ENCODE data around the gene SRPK1. TPM values are rescaled to one million over a fixed set of nuclear protein-coding genes. Genes with fewer than 3 reads are reported as not detected.

Gene SRPK1
- total RNA-seq, 1 experiment from 2014 or later, result 89.4 TPM

DNA sequence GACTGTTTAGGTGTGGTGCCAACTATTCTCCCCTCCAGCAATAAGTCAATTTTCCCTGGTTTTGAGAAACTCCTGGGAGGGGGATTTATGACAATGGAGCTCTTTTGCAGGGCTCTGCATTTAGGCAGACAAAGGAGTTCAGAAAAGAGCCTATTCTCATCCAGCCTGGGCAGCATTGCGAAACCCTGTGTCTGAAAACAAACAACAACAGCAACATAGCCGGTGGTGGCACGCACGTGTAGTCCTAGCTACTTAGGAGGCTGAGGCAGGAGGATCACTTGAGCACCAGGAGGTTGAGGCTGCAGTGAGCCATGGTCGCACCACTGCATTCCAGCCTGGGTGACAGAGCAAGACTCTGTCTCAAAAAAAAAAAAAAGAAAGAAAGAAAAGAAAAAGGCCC is 130.2 kb downstream of the SRPK1 start:
- no peak for DNase-seq (ENCODE audit: low read depth, low spot score)
- Histone ChIP-seq H3K4me1 (ENCODE audit: control insufficient read depth in 1 of 2, insufficient read depth in 2 of 2, low read length in 2 of 2) (no peaks in the 10 kb centered on the region), H3K9me3 (ENCODE audit: control insufficient read depth in 1 of 2, insufficient read depth in 1 of 2, low read depth in 1 of 2, low read length in 2 of 2) (no peaks in the 10 kb centered on the region), H3K9ac (ENCODE audit: low read length) (no peak overlapping the region), H3K4me3 (replicated peaks in 1 of 2; ENCODE audit: low read depth in 1 of 2, low read length in 2 of 2) (no peak overlapping the region), H3K27me3 (ENCODE audit: insufficient read depth, low read length) (peaks cover 23% of the 10 kb centered on the region; the same call in 1 of the 2 replicates), H3K27ac (ENCODE audit: low read depth, low read length) (no peak overlapping the region), H3K79me2 (ENCODE audit: insufficient read depth, low read length) (no peaks in the 10 kb centered on the region), H2AFZ (ENCODE audit: low read depth, low read length, poor library complexity, severe bottlenecking) (no peak overlapping the region), H3K4me2 (ENCODE audit: low read length) (no peak overlapping the region), H3K9me2 (ENCODE audit: insufficient read depth) (no peaks in the 10 kb centered on the region), H4K20me1 (ENCODE audit: insufficient read depth) (no peaks in the 10 kb centered on the region), H3K36me3 (ENCODE audit: control insufficient read depth in 1 of 2, insufficient read depth in 2 of 2, low read length in 2 of 2) (no peaks in the 10 kb centered on the region)
- ChIA-PET CTCF (no interaction called here), RAD21 (ENCODE audit: low non-redundant PET in 1 of 2, low total read pairs in 2 of 2, uncharacterized antibody in 2 of 2, unreplicated experiment in 2 of 2) (no interaction called here), POLR2A (no interaction called here)
- ATAC-seq, result no peak
- TF ChIP-seq POLR2A (IDR thresholded peaks at IDR 0.05; ENCODE audit: borderline replicate concordance, extremely low read depth, insufficient read depth, insufficient read length) (no peak), EZH2 (IDR thresholded peaks at IDR 0.05) (no peak), CEBPB (IDR thresholded peaks at IDR 0.05; ENCODE audit: low read depth) (no peak), CBX3 (IDR thresholded peaks at IDR 0.05; ENCODE audit: low read depth) (no peak), YY1 (IDR thresholded peaks at IDR 0.05; ENCODE audit: extremely low read depth, insufficient replicate concordance, low read depth, low read length) (no peak), JUND (IDR thresholded peaks at IDR 0.05) (no peak), EGR1 (IDR thresholded peaks at IDR 0.05; ENCODE audit: low read depth) (no peak), EZH2phosphoT487 (IDR thresholded peaks at IDR 0.05; ENCODE audit: borderline replicate concordance) (no peak), ZFX (IDR thresholded peaks at IDR 0.05) (no peak), ZNF274 (IDR thresholded peaks at IDR 0.05; ENCODE audit: low read depth, low read length) (no peak), POLR2AphosphoS5 (IDR thresholded peaks at IDR 0.05; ENCODE audit: low read depth, low read length) (no peak), SIN3A (IDR thresholded peaks at IDR 0.05; ENCODE audit: low read depth) (no peak), RAD21 (IDR thresholded peaks at IDR 0.05; ENCODE audit: low read depth) (no peak), SRF (IDR thresholded peaks at IDR 0.05; ENCODE audit: low read depth) (no peak), TCF7L2 (IDR thresholded peaks at IDR 0.05; ENCODE audit: borderline replicate concordance, extremely low read depth, insufficient read depth, insufficient read length) (no peak)
- TF ChIP-seq, protein P1, sequence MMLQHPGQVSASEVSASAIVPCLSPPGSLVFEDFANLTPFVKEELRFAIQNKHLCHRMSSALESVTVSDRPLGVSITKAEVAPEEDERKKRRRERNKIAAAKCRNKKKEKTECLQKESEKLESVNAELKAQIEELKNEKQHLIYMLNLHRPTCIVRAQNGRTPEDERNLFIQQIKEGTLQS (IDR thresholded peaks at IDR 0.05), result no peak
- TF ChIP-seq, protein P2, sequence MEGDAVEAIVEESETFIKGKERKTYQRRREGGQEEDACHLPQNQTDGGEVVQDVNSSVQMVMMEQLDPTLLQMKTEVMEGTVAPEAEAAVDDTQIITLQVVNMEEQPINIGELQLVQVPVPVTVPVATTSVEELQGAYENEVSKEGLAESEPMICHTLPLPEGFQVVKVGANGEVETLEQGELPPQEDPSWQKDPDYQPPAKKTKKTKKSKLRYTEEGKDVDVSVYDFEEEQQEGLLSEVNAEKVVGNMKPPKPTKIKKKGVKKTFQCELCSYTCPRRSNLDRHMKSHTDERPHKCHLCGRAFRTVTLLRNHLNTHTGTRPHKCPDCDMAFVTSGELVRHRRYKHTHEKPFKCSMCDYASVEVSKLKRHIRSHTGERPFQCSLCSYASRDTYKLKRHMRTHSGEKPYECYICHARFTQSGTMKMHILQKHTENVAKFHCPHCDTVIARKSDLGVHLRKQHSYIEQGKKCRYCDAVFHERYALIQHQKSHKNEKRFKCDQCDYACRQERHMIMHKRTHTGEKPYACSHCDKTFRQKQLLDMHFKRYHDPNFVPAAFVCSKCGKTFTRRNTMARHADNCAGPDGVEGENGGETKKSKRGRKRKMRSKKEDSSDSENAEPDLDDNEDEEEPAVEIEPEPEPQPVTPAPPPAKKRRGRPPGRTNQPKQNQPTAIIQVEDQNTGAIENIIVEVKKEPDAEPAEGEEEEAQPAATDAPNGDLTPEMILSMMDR (IDR thresholded peaks at IDR 0.05 in 2 of 3, conservative IDR thresholded peaks at IDR 0.05 in 1 of 3; ENCODE audit: borderline replicate concordance in 1 of 3, insufficient read depth in 1 of 3, low read depth in 2 of 3, low read length in 2 of 3), result no peak
- TF ChIP-seq, protein P3, sequence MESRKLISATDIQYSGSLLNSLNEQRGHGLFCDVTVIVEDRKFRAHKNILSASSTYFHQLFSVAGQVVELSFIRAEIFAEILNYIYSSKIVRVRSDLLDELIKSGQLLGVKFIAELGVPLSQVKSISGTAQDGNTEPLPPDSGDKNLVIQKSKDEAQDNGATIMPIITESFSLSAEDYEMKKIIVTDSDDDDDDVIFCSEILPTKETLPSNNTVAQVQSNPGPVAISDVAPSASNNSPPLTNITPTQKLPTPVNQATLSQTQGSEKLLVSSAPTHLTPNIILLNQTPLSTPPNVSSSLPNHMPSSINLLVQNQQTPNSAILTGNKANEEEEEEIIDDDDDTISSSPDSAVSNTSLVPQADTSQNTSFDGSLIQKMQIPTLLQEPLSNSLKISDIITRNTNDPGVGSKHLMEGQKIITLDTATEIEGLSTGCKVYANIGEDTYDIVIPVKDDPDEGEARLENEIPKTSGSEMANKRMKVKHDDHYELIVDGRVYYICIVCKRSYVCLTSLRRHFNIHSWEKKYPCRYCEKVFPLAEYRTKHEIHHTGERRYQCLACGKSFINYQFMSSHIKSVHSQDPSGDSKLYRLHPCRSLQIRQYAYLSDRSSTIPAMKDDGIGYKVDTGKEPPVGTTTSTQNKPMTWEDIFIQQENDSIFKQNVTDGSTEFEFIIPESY (IDR thresholded peaks at IDR 0.05; ENCODE audit: extremely low read depth, insufficient replicate concordance, low read length), result no peak
- TF ChIP-seq, protein P4, sequence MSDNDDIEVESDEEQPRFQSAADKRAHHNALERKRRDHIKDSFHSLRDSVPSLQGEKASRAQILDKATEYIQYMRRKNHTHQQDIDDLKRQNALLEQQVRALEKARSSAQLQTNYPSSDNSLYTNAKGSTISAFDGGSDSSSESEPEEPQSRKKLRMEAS (IDR thresholded peaks at IDR 0.05), result no peak
- TF ChIP-seq, protein P5, sequence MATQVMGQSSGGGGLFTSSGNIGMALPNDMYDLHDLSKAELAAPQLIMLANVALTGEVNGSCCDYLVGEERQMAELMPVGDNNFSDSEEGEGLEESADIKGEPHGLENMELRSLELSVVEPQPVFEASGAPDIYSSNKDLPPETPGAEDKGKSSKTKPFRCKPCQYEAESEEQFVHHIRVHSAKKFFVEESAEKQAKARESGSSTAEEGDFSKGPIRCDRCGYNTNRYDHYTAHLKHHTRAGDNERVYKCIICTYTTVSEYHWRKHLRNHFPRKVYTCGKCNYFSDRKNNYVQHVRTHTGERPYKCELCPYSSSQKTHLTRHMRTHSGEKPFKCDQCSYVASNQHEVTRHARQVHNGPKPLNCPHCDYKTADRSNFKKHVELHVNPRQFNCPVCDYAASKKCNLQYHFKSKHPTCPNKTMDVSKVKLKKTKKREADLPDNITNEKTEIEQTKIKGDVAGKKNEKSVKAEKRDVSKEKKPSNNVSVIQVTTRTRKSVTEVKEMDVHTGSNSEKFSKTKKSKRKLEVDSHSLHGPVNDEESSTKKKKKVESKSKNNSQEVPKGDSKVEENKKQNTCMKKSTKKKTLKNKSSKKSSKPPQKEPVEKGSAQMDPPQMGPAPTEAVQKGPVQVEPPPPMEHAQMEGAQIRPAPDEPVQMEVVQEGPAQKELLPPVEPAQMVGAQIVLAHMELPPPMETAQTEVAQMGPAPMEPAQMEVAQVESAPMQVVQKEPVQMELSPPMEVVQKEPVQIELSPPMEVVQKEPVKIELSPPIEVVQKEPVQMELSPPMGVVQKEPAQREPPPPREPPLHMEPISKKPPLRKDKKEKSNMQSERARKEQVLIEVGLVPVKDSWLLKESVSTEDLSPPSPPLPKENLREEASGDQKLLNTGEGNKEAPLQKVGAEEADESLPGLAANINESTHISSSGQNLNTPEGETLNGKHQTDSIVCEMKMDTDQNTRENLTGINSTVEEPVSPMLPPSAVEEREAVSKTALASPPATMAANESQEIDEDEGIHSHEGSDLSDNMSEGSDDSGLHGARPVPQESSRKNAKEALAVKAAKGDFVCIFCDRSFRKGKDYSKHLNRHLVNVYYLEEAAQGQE (IDR thresholded peaks at IDR 0.05; ENCODE audit: low read depth), result no peak
- intact Hi-C loops (cut with micrococcal nuclease), result no loop called here
- BruUV-seq (replicated peaks), result no TSS peak

Data from HCT116 (cell line).